ENCODE measurements around the gene RCAN1.
A peak's percentile ranks its signal among the peaks of the same experiment; 100 is the strongest.

RCAN1 gene

DNA sequence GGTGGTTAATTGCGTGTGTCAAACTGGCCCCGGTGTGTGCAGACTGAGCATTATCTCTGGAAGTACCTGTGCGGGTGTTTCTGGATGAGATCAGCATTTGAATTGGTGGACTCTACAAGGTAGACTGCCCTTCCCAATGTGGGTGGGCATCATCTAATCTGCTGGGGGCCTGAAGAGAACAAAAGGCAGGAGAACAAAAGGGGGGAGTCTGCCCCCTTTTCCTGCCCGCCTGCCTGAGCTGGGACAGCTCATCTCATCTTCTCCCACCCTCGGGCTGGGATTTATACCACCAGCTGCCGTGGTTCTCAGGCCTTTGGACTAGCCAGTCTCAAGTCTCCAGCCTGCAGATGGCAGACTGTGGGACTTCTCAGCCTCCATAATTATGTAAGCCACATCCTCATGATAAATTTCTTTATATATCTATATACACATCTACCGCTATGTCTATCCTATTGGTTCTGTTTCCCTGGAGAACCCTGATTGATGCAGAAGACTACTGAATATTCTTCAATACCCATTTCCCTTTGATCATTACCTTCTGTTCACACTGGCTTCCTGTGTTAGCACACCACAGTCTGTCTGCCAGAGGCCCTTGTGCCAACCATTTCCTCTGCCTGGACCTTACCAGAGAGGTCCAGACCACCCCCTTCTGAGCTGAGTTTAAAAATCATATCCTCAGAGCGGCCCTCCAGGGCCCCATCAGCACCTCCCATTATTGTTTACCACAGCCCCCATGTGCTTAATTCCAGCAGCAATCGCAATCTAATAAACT is 25.2 kb downstream of the RCAN1 start:
- TF ChIP-seq, protein P1, sequence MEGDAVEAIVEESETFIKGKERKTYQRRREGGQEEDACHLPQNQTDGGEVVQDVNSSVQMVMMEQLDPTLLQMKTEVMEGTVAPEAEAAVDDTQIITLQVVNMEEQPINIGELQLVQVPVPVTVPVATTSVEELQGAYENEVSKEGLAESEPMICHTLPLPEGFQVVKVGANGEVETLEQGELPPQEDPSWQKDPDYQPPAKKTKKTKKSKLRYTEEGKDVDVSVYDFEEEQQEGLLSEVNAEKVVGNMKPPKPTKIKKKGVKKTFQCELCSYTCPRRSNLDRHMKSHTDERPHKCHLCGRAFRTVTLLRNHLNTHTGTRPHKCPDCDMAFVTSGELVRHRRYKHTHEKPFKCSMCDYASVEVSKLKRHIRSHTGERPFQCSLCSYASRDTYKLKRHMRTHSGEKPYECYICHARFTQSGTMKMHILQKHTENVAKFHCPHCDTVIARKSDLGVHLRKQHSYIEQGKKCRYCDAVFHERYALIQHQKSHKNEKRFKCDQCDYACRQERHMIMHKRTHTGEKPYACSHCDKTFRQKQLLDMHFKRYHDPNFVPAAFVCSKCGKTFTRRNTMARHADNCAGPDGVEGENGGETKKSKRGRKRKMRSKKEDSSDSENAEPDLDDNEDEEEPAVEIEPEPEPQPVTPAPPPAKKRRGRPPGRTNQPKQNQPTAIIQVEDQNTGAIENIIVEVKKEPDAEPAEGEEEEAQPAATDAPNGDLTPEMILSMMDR (IDR thresholded peaks at IDR 0.05; ENCODE audit: low read depth, low read length, missing control alignments): no peak
- DNase-seq (ENCODE audit: low read depth): no peak
- in situ Hi-C loops (cut with HindIII; ENCODE audit: low sequenced_read_pairs): no loop called here
- no peak overlapping the region for H3K4me3 ChIP-seq (ENCODE audit: low read depth, low read length)

DNA sequence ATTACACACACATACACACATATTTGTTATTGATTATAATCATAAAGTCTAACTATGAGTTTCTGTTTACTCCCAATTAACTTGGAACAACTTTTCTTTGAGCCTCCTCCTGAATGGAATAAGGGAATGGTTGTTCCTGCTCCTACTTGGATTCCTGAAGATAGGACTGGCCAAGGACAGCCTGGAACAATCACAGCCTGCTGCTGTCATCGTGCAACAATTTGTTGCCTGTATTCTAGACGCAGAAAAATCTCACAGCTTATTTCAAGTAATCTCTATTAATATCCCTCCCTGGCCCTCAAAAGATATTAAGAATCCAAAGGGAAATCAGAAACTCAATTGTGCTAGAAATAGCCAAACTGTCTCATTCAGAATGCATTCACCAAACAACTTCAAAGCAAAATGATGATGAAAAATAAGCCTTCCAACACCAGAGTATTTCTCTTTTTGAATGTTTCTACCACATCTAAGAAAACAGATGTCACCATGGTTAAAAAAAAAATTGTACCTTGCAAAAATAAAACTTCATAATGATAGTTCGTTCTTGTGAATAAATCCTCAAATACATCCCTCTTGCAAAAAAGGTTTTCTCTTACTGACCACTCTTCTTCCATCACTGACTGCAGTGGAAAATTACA is 30.9 kb downstream of the RCAN1 start:
- no peak overlapping the region for H3K4me3 ChIP-seq (ENCODE audit: low read depth, low read length)
- TF ChIP-seq, protein P1 (IDR thresholded peaks at IDR 0.05; ENCODE audit: low read depth, low read length, missing control alignments): no peak
- in situ Hi-C loops (cut with HindIII; ENCODE audit: low sequenced_read_pairs): no loop called here
- no peak for DNase-seq (ENCODE audit: low read depth)

DNA sequence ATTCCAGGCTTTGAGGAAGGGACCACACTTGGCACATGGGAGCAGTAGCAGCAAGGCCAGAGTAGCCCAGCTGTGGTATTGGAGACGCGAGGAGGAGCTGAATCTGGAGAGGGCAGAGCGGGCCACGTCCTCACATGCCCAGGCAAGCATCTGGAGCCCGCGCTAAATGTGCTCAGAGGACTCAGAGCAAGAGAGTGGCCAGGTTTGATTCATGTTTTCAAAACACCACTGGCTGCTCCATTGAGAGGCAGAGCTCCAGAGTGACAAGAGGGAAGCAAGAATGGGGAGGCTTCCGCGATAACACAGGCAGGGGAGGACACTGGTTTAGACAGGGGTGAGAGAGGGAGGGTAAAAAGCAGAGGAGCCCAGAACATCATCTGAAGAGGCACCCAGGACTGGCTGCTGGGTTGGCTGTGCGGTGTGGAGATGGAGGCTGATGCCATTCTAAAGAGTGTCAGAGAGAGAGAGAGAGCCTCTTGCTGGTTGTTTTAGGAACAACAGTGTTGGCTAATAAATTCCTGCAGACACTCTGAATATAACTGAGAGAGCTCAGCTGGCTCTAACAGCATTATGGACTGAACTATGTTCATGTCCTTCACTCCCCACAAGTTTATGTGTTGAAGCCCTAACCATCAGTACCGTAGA is 32.3 kb downstream of the RCAN1 start:
- in situ Hi-C loops (cut with HindIII; ENCODE audit: low sequenced_read_pairs): no loop called here
- peak; percentile 46 for DNase-seq (ENCODE audit: low read depth)
- TF ChIP-seq, protein P1 (IDR thresholded peaks at IDR 0.05; ENCODE audit: low read depth, low read length, missing control alignments): peak; percentile 68
- no peak overlapping the region for H3K4me3 ChIP-seq (ENCODE audit: low read depth, low read length)

DNA sequence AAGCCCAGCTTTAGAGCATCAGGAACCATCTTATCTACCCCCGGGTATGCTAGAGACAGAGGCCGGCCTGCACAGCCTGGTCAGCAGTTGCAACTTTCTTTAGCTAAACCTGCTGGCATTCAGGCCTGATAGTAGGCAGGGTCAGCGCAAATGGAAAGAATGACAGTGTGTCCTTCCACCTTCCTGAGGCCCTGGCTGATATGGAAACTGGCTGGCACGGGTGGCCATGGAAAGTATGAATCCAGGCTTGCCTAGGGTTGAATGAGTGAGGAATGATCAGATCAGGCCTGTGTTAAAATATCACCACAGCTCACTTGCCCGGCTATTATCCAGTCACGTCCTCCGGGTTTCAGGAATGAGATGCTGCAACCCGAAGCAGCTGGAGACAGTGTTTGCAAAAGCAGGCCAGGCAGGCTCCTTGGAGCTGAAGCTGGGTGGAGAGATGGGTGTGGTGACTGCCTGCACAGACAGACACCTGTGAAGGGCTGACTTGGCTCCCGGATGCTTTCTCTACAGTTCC is 34.7 kb downstream of the RCAN1 start:
- in situ Hi-C loops (cut with HindIII; ENCODE audit: low sequenced_read_pairs): no loop called here
- no peak for DNase-seq (ENCODE audit: low read depth)
- no peak overlapping the region for H3K4me3 ChIP-seq (ENCODE audit: low read depth, low read length)
- TF ChIP-seq, protein P1 (IDR thresholded peaks at IDR 0.05; ENCODE audit: low read depth, low read length, missing control alignments): no peak

DNA sequence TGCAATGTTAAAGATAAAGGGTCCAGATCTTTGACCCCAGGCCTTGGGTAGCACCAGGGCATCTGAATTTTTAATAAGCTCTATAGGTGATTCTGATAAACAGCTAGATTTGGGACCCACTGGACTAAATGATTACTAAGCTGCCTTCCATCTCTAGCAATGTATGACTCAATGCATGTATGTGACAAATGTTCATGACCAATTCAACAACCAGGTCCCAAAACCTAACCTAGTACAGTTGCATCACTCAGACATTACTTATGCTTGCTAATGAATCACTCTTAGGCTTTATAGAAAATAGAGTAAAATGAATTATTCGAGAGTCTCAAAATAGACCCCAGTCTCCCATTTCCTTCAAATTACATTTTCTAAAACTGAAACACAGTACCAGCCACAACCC is 35.5 kb downstream of the RCAN1 start:
- TF ChIP-seq, protein P1 (IDR thresholded peaks at IDR 0.05; ENCODE audit: low read depth, low read length, missing control alignments): no peak
- no peak overlapping the region for H3K4me3 ChIP-seq (ENCODE audit: low read depth, low read length)

DNA sequence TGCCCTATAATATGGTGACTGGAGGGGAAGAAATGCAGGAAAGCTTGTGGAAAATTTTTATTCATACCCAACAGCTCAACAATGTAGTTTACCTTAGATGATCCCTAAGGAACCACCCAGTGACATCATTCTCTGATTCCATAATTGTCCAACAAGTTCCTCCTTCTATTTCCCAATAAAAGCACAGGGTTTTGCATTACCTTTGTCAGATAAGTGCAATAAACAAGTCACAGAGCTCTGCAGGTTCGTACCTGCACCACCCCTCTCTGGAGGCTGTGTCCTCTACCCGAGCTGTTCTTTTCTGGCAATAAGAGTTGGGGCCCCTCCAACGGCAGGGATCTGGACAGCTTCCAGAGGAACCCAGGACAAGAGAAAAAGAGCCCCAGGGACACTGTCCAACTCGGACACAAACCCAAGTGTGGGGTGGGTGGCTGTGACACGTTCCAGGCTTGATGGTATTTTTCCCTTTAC is 38.8 kb downstream of the RCAN1 start:
- TF ChIP-seq, protein P1 (IDR thresholded peaks at IDR 0.05; ENCODE audit: low read depth, low read length, missing control alignments): no peak
- DNase-seq (ENCODE audit: low read depth): no peak
- H3K4me3 ChIP-seq (ENCODE audit: low read depth, low read length): no peak overlapping the region
- in situ Hi-C loops (cut with HindIII; ENCODE audit: low sequenced_read_pairs): no loop called here

More for the DNA sequence above, 35.5 kb downstream of the RCAN1 start:
- in situ Hi-C loops (cut with HindIII; ENCODE audit: low sequenced_read_pairs): no loop called here
- DNase-seq (ENCODE audit: low read depth): no peak
